Heart left ventricle (tissue), 13 donors: ENCODE measurements around the gene FAM163B.

Experiments
- POLR2A ChIP-seq, 2 donors: fragments of 450-650 bp; IDR thresholded peaks; one replicate each; pipeline ENCODE4 v1.6.1; 2017; ENCODE audit warnings: antibody characterized with exemption in 2 of 2, mild to moderate bottlenecking in 2 of 2, moderate library complexity in 2 of 2
- TF ChIP-seq, protein P1 (sequence below), 12 donors: fragments of 200-600 bp; sonication (generic) in 4 of 12; IDR thresholded peaks; one replicate each; pipeline versions ENCODE4 v1.5.0 to v1.8.0; 2018 to 2022; ENCODE audit warnings: antibody characterized with exemption in 12 of 12, mild to moderate bottlenecking in 5 of 12
- donor health status: ischemic (EF 13 %, LVEDD 7.1; RV severe dilation, severe dysfunction).
- donor health status: DM: no; HTN: yes; CAD: no.
- donor health status: DM: no; HTN: no; CAD: no.
- donor health status: ischemic (EF 25% LVEDD 6.9; RV normal size, moderate dysfunction).
- donor health status: ischemic (EF 25% LVEDD 5.7; RV mildly dilated, moderate dysfunction).
- donor health status: ischemic (EF 35%, LVEDD 5.7; RV mildly dilated, moderate dysfunction).
- donor health status: nonischemic (EF 11% LVEDD 7.7; RV severe dilation, severe dysfunction).
- donor health status: DM: yes; HTN: yes; CAD: no.
- donor health status: PGD.
- donor health status: ischemic (EF 29% LVEDD 5.4; RV normal size, mild dysfunction).
- donor health status: nonischemic (EF 23%, LVEDD 6.1; RV moderate dilation, normal function).

DNA sequence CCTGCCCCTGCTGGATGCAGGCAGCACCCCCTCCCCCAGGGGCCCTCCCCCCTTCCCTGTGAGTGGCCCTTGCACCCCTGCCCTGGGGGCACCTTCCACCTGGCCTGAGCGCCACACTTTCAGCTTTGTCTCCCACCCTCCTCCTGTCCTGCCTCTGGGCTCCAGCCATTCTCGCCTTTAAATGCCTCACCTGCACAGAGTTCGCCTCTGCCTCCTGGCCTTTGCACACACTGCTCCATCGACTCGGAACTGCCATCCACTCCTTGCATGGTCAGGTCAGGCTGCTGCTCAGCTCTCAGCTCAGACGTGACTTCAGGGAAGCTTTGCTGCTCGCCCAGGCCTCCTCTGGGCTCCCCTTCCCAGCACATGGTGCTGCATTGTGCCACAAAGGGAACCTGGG, 10.2 kb downstream of the FAM163B start:
- TF ChIP-seq, protein P1, sequence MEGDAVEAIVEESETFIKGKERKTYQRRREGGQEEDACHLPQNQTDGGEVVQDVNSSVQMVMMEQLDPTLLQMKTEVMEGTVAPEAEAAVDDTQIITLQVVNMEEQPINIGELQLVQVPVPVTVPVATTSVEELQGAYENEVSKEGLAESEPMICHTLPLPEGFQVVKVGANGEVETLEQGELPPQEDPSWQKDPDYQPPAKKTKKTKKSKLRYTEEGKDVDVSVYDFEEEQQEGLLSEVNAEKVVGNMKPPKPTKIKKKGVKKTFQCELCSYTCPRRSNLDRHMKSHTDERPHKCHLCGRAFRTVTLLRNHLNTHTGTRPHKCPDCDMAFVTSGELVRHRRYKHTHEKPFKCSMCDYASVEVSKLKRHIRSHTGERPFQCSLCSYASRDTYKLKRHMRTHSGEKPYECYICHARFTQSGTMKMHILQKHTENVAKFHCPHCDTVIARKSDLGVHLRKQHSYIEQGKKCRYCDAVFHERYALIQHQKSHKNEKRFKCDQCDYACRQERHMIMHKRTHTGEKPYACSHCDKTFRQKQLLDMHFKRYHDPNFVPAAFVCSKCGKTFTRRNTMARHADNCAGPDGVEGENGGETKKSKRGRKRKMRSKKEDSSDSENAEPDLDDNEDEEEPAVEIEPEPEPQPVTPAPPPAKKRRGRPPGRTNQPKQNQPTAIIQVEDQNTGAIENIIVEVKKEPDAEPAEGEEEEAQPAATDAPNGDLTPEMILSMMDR (IDR thresholded peaks at IDR 0.05): no peak
- no peak for TF ChIP-seq POLR2A (IDR thresholded peaks at IDR 0.05)
